HepG2 (cell line): ENCODE measurements around the gene CPN1. TPM values are rescaled to one million over a fixed set of nuclear protein-coding genes. Genes with fewer than 3 reads are reported as not detected.
A peak's percentile ranks its signal among the peaks of the same experiment; 100 is the strongest.

Experiments used
- ATAC-seq: fragments of 200-7000 bp; cut with Tn5 transposase; 3 replicates; pipeline ENCODE4 v1.9.1; 2020; ENCODE audit warnings: mild to moderate bottlenecking, moderate library complexity
- BruUV-seq: library from RNA; stranded (reverse); fragments of 400-500 nt; replicated peaks from 2 replicates; lab custom pipeline; 2021; lab: Mats Ljungman, UMichigan
- CTCF ChIA-PET: fragments of 300-600 bp; formaldehyde crosslinking; extraction: SDS; loops from one replicate; lab custom pipeline; 2021; ENCODE audit warnings: low total read pairs, inconsistent platforms, low intra/inter-chr PET ratio; lab: Yijun Ruan, JAX
- POLR2A ChIA-PET: fragments of 350-600 bp; sonication (Branson Sonifier 250); formaldehyde crosslinking; loops from one replicate; lab custom pipeline; 2020; ENCODE audit warnings: antibody characterized with exemption, inconsistent platforms; lab: Yijun Ruan, JAX
- DNase-seq: peaks from one replicate; pipeline ENCODE4 v3.0.0-alpha.2; 2015; ENCODE audit warnings: low spot score
- FAIRE-seq: peaks from 3 replicates; lab custom pipeline; 2011; peaks lifted over from hg19 to GRCh38; lab: Jason Lieb, UNC
- H2AFZ ChIP-seq: one replicate; pipeline ENCODE4 v1.6.1; 2011; ENCODE audit warnings: low read length, inconsistent platforms
- H3K27ac ChIP-seq: fragments of 300-600 bp; 3 replicates; pipeline ENCODE4 v1.8.0; 2011; ENCODE audit warnings: mixed run types, mild to moderate bottlenecking, mixed read lengths, low read length, inconsistent platforms; ENCODE audit not compliant: insufficient read depth; ENCODE audit errors: extremely low read length
- H3K27me3 ChIP-seq, 2 experiments: fragments of 200-600 bp in 1 of 2; 2 replicates in 1 of 2; 3 replicates in 1 of 2; pipeline versions ENCODE4 v1.6.0 to v1.8.0; 2011; ENCODE audit warnings: low read length in 2 of 2, mild to moderate bottlenecking in 2 of 2, moderate library complexity in 2 of 2, inconsistent platforms in 1 of 2; ENCODE audit not compliant: insufficient read depth in 2 of 2, control insufficient read depth in 1 of 2
- H3K36me3 ChIP-seq, 2 experiments: fragments of 200-600 bp in 1 of 2; replicated peaks in 1 of 2; 2 replicates in 1 of 2; 3 replicates in 1 of 2; pipeline versions ENCODE4 v1.5.1 to v1.8.0; 2011; ENCODE audit warnings: low read length in 2 of 2, inconsistent platforms in 1 of 2; ENCODE audit not compliant: insufficient read depth in 2 of 2, control insufficient read depth in 1 of 2
- H3K4me1 ChIP-seq: 2 replicates; pipeline ENCODE4 v1.5.1; 2012; ENCODE audit warnings: low read length, inconsistent platforms; ENCODE audit not compliant: insufficient read depth
- H3K4me2 ChIP-seq: 2 replicates; pipeline ENCODE4 v1.6.0; 2011; ENCODE audit warnings: low read depth, low read length, inconsistent platforms
- H3K4me3 ChIP-seq, 3 experiments: fragments of 200-600 bp in 1 of 3; sonication (generic), shearing (Covaris generic) in 1 of 3; replicated peaks in 1 of 3; 2 replicates each; pipeline ENCODE4 v1.5.1; 2011 to 2016; ENCODE audit warnings: low read length in 3 of 3, inconsistent platforms in 2 of 3, low read depth in 2 of 3, mild to moderate bottlenecking in 2 of 3, control low read depth in 1 of 3, mixed read lengths in 1 of 3; ENCODE audit not compliant: insufficient read depth in 1 of 3
- H3K79me2 ChIP-seq: one replicate; pipeline ENCODE4 v1.6.1; 2011; ENCODE audit warnings: low read length, inconsistent platforms; ENCODE audit not compliant: insufficient read depth
- H3K9ac ChIP-seq: 2 replicates; pipeline ENCODE4 v1.6.0; 2011; ENCODE audit warnings: mild to moderate bottlenecking, low read depth, low read length, inconsistent platforms; ENCODE audit not compliant: insufficient read depth
- H3K9me3 ChIP-seq: 2 replicates; pipeline ENCODE4 v1.5.1; 2012; ENCODE audit warnings: mild to moderate bottlenecking, low read length
- H4K20me1 ChIP-seq: 2 replicates; pipeline ENCODE4 v1.6.0; 2011; ENCODE audit warnings: inconsistent platforms, mild to moderate bottlenecking, low read length, moderate library complexity; ENCODE audit not compliant: insufficient read depth
- ETV5 ChIP-seq: IDR thresholded peaks from 2 replicates; pipeline ENCODE4 v1.6.1; 2018; ENCODE audit warnings: missing biosample characterization, missing genetic modification reagents, inconsistent platforms, borderline replicate concordance
- HHEX ChIP-seq: IDR thresholded peaks from 2 replicates; pipeline ENCODE4 v1.6.1; 2016; ENCODE audit warnings: control low read depth
- HMG20A ChIP-seq: IDR thresholded peaks from 2 replicates; pipeline ENCODE4 v1.6.1; 2016; ENCODE audit warnings: borderline replicate concordance
- KDM1A ChIP-seq: IDR thresholded peaks from 2 replicates; pipeline ENCODE4 v1.6.1; 2016; ENCODE audit warnings: missing compliant biosample characterization
- KMT2A ChIP-seq: sonication (generic); formaldehyde crosslinking; IDR thresholded peaks from 2 replicates; pipeline ENCODE4 v1.4.0; 2020; ENCODE audit warnings: missing genetic modification reagents
- LCORL ChIP-seq, 2 experiments: fragments of 450-650 bp in 1 of 2; sonication (generic) in 1 of 2; formaldehyde crosslinking in 1 of 2; IDR thresholded peaks; 2 replicates each; pipeline versions ENCODE4 v1.5.0 to v1.6.1; 2017 to 2020; ENCODE audit warnings: antibody characterized with exemption in 1 of 2, missing genetic modification reagents in 1 of 2
- SKI ChIP-seq: fragments of 450-650 bp; IDR thresholded peaks from one replicate; pipeline ENCODE4 v1.6.1; 2018; ENCODE audit warnings: mild to moderate bottlenecking; ENCODE audit not compliant: partially characterized antibody
- SOX13 ChIP-seq, 3 experiments: fragments of 450-650 bp in 1 of 3; sonication (generic) in 1 of 3; formaldehyde crosslinking in 1 of 3; IDR thresholded peaks in 2 of 3; conservative IDR thresholded peaks in 1 of 3; 2 replicates each; pipeline versions ENCODE4 v1.5.0 to v1.6.1; 2016 to 2020; ENCODE audit warnings: antibody characterized with exemption in 1 of 3, mild to moderate bottlenecking in 1 of 3, missing compliant biosample characterization in 1 of 3, missing genetic modification reagents in 1 of 3, moderate library complexity in 1 of 3
- SOX6 ChIP-seq, 2 experiments: fragments of 450-650 bp in 1 of 2; sonication (generic) in 1 of 2; formaldehyde crosslinking in 1 of 2; IDR thresholded peaks; 2 replicates each; pipeline versions ENCODE4 v1.4.0 to v1.6.1; 2017 to 2020; ENCODE audit warnings: antibody characterized with exemption in 1 of 2, mild to moderate bottlenecking in 1 of 2, missing genetic modification reagents in 1 of 2
- ZBTB34 ChIP-seq: sonication (generic); formaldehyde crosslinking; IDR thresholded peaks from 2 replicates; pipeline ENCODE4 v1.8.0; 2022; ENCODE audit warnings: mild to moderate bottlenecking, missing genetic modification reagents
- ZNF652 ChIP-seq: IDR thresholded peaks from 2 replicates; pipeline ENCODE4 v1.6.1; 2016; ENCODE audit warnings: low read depth, borderline replicate concordance
- ZSCAN5A ChIP-seq: sonication (generic); formaldehyde crosslinking; IDR thresholded peaks from 2 replicates; pipeline ENCODE4 v1.8.0; 2022; ENCODE audit warnings: mild to moderate bottlenecking, missing genetic modification reagents, borderline replicate concordance
- WGBS: methylation state at CpG from one replicate; pipeline ENCODE4 v1.1.6; 2017; ENCODE audit warnings: low lambda C conversion rate; 5-methylcytosine and 5-hydroxymethylcytosine counted together
- in situ Hi-C: cut with HindIII; loops from 2 replicates; pipeline ENCODE4 v1.10.0; 2017; ENCODE audit warnings: low pct_unique_long_range_greater_than_20kb; ENCODE audit not compliant: extremely low pct_ligation_motif_present
- intact Hi-C: fragments of 100-400 bp; cut with micrococcal nuclease; formaldehyde crosslinking; loops from one replicate; pipeline ENCODE4 v1.10.0; 2022; ENCODE audit not compliant: unreplicated experiment
- polyA plus RNA-seq, 8 experiments: library from polyadenylated mRNA; depleted of rRNA in 3 of 8; stranded (reverse) in 7 of 8; unstranded in 1 of 8; fragments of >200 nt; fragmentation: Illumina TruSeq in 4 of 8; extraction: Trizol in 4 of 8; gene quantifications; 2 replicates each; pipeline versions ENCODE4 v1.2.1 to v1.2.3, GENCODE V29; 2011 to 2016; ENCODE audit warnings: low read depth in 4 of 8, missing spikeins in 1 of 8, mixed read lengths in 1 of 8; ENCODE audit not compliant: insufficient read depth in 1 of 8
- total RNA-seq, 5 experiments: library from RNA; depleted of rRNA; stranded (reverse); fragments of >200 nt; fragmentation: Illumina TruSeq; extraction: Trizol; gene quantifications; 2 replicates each; pipeline ENCODE4 v1.2.3, GENCODE V29; 2016; ENCODE audit warnings: low read depth in 1 of 5
- TF ChIP-seq, protein P1 (sequence below): sonication (generic); formaldehyde crosslinking; IDR thresholded peaks from 2 replicates; pipeline ENCODE4 v1.5.0; 2020; ENCODE audit warnings: mild to moderate bottlenecking, missing genetic modification reagents, borderline replicate concordance

Gene CPN1
- total and polyA plus RNA-seq, 2 of the 13 experiments (the other 11 are each of a cell fraction or from before 2014, with no cell fraction given), result 17.3 to 35.1 TPM

GRCh38 chr10:100085596-100085995 lies 3.9 kb upstream of the CPN1 start:
- no peaks in the 10 kb centered on the region for H4K20me1 ChIP-seq
- no peaks in the 10 kb centered on the region; a peak in 2 of 5 replicates for H3K27me3 ChIP-seq
- CTCF ChIA-PET, result no interaction called here
- ATAC-seq (peak; percentile 88), DNase-seq (peak; percentile 86), FAIRE-seq (peak; percentile 64)
- intact Hi-C loops (loop anchor here (1.0 kb wide), 1 partner anchor 16 kb away; no protein-coding TSS in a partner anchor), in situ Hi-C loops (no loop called here)
- H3K9me3 ChIP-seq, result no peaks in the 10 kb centered on the region
- H3K79me2 ChIP-seq, result peaks cover 10% of the 10 kb centered on the region
- no peak overlapping the region for H3K9ac ChIP-seq
- H3K4me2 ChIP-seq, result peak overlapping the region; percentile 6; the same call in 1 of the 2 replicates
- no peak overlapping the region for H3K27ac ChIP-seq
- no peaks in the 10 kb centered on the region for H3K36me3 ChIP-seq
- H2AFZ ChIP-seq, result no peak overlapping the region
- H3K4me3 ChIP-seq, result no peak overlapping the region
- 0% methylated on average over 2 of the region's 2 CpGs for WGBS
- no TSS peak for BruUV-seq
- POLR2A ChIA-PET, result interaction anchor here (1.6 kb wide), 1 partner anchor 16 kb away, joined by 6 read pairs; no protein-coding TSS in a partner anchor
- H3K4me1 ChIP-seq, result peaks cover 55% of the 10 kb centered on the region
- TF ChIP-seq SKI, result no peak
- peak; percentile 87 for TF ChIP-seq KDM1A (CRISPR knock-in tag)
- no peak for TF ChIP-seq SOX6 (IDR thresholded peaks at IDR 0.05)
- peak; percentile 36; the same call in 1 of the 2 replicates for TF ChIP-seq SOX6 (CRISPR knock-in tag; IDR thresholded peaks at IDR 0.05)
- no peak for TF ChIP-seq KMT2A (CRISPR knock-in tag)
- TF ChIP-seq, protein P1, sequence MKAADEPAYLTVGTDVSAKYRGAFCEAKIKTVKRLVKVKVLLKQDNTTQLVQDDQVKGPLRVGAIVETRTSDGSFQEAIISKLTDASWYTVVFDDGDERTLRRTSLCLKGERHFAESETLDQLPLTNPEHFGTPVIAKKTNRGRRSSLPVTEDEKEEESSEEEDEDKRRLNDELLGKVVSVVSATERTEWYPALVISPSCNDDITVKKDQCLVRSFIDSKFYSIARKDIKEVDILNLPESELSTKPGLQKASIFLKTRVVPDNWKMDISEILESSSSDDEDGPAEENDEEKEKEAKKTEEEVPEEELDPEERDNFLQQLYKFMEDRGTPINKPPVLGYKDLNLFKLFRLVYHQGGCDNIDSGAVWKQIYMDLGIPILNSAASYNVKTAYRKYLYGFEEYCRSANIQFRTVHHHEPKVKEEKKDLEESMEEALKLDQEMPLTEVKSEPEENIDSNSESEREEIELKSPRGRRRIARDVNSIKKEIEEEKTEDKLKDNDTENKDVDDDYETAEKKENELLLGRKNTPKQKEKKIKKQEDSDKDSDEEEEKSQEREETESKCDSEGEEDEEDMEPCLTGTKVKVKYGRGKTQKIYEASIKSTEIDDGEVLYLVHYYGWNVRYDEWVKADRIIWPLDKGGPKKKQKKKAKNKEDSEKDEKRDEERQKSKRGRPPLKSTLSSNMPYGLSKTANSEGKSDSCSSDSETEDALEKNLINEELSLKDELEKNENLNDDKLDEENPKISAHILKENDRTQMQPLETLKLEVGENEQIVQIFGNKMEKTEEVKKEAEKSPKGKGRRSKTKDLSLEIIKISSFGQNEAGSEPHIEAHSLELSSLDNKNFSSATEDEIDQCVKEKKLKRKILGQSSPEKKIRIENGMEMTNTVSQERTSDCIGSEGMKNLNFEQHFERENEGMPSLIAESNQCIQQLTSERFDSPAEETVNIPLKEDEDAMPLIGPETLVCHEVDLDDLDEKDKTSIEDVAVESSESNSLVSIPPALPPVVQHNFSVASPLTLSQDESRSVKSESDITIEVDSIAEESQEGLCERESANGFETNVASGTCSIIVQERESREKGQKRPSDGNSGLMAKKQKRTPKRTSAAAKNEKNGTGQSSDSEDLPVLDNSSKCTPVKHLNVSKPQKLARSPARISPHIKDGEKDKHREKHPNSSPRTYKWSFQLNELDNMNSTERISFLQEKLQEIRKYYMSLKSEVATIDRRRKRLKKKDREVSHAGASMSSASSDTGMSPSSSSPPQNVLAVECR (CRISPR knock-in tag), result no peak
- peak; percentile 51; the same call in 1 of the 2 replicates for TF ChIP-seq HMG20A
- TF ChIP-seq SOX13 (IDR thresholded peaks at IDR 0.05), result no peak
- TF ChIP-seq SOX13 (CRISPR knock-in tag; conservative IDR thresholded peaks at IDR 0.05 in 1 of 2, IDR thresholded peaks at IDR 0.05 in 1 of 2), result peak in 1 of 2 experiments; percentile 60; a peak in 1 of 4 replicates
- no peak for TF ChIP-seq ZSCAN5A (CRISPR knock-in tag)
- peak; percentile 60; the same call in 1 of the 2 replicates for TF ChIP-seq ZNF652
- TF ChIP-seq HHEX, result 0 out of 2 replicates have a peak, but pooled peaks have one; percentile 43
- TF ChIP-seq LCORL (IDR thresholded peaks at IDR 0.05), result 0 out of 2 replicates have a peak, but pooled peaks have one; percentile 47
- peak; percentile 51; the same call in 1 of the 2 replicates for TF ChIP-seq LCORL (CRISPR knock-in tag; IDR thresholded peaks at IDR 0.05)
- peak; percentile 31; the same call in 1 of the 2 replicates for TF ChIP-seq ETV5 (CRISPR knock-in tag)
- 0 out of 2 replicates have a peak, but pooled peaks have one; percentile 22 for TF ChIP-seq ZBTB34 (CRISPR knock-in tag)
